Measurements from ENCODE around the gene MALRD1.

MALRD1 gene

DNA sequence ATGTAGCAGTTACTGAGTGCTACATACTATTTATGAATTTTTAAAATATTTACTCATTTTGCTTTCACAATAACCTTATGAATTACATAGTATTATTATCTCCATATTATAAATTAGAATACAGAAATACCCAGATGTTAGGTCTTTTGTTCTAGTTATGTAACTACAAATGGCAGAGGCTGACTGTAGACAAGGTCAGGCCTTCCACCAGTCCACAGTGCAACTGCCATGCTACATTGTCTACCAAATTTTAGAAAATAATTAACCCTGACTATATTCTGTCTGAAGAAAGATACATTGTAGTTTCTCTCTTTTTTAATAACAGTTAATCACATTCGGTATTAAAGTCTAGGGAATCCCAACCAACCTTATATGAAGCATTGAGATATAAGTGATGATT, 280.9 kb downstream of the MALRD1 start:
- FAIRE-seq, result no peak
- DNase-seq (ENCODE audit: insufficient read length, low spot score), result no peak

- no peak for FAIRE-seq
- no peak for DNase-seq (ENCODE audit: insufficient read length, low spot score)
Measured at GRCh38 chr10:19332304-19332703, 283.7 kb downstream of the MALRD1 start.

DNA sequence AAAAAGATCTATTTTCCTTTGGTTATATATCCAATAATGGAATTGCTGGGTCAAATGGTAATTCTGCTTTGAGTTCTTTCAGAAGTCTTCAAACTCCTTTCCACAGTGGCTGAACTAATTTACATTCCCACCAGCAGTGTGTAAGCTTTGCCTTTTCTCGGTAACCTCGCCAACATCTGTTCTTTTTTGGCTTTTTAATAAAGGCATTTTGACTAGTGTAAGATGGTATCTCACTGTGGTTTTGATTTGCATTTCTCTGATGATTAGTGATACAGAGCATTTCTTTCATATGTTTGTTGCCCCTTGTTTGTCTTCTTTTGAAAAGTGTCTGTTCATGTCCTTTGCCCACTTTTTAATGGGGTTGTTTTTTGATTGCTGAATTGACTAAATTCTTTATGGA, 285.0 kb downstream of the MALRD1 start:
- FAIRE-seq (no peak), DNase-seq (ENCODE audit: insufficient read length, low spot score) (no peak)

GRCh38 chr10:19347621-19348020, 299.0 kb downstream of the MALRD1 start:
- DNase-seq (ENCODE audit: insufficient read length, low spot score), result no peak
- no peak for FAIRE-seq

- no peak for DNase-seq (ENCODE audit: insufficient read length, low spot score)
- FAIRE-seq, result no peak
Measured at GRCh38 chr10:19367176-19367575, 318.6 kb downstream of the MALRD1 start.

DNA sequence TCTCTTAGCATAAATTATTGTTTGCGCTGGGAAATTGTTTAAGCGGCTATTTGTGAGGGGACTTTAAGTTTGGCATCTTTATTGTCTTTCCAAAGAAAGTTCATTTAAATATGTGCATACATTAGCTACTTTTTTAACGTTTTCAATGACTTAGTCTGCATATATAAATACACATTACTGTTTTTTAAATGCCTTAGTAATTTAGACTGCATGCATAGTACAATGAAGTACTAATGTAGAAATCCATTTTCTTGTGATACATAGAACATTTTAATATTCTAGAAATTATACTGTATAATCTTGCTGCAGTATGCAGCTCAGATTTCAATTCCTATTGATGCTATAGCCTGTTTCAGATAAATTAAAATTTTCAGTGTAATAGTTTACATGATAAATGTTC, 325.4 kb downstream of the MALRD1 start:
- DNase-seq (ENCODE audit: insufficient read length, low spot score), result no peak

DNA sequence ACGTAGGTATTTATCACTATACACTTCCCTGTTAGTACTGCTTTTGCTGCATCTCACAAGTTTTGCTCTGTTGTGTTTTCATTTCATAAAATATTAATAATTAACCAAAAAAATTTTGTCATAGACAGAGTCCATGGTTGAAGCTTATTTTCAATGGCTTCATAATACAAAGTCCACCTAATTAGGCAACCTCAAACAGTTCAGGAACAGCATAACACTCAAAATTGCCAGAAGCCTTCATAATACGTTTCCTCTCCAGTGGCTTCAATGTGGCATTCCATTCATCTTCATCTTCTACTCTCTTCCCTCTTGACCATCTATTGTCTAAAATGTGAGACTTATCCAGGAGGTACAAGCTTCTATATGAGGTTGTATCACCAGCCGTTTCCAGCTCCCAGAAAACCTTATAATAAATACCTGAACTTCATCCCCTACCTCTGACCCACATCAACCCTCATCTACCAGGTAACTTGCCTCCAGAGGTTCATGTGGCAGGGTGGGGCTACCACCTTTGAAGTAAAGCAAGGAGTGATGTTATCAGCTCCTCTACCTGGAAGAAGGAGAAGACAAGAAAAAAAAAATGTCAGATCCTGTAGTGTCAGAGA, 337.3 kb downstream of the MALRD1 start:
- FAIRE-seq (no peak), DNase-seq (ENCODE audit: insufficient read length, low spot score) (no peak)

More for the DNA sequence above, 325.4 kb downstream of the MALRD1 start:
- no peak for FAIRE-seq

DNA sequence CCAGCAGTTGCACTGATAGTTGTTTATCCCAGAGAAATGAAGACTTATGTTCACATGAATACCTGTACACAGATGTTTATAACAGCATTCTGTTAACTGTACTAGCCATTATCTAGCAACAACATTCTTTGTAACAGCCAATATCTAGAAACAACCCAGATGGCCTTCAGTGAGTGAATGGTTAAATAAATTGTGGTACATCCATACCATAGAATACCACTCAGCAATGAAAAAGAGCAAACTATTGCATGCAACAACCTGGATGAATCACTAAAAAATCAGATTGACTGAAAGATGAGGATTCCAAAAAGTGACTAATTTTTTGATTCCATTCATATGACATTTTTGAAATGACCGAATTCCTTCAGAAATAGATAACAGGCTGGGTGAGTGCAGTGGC, 360.3 kb downstream of the MALRD1 start:
- no peak for FAIRE-seq
- DNase-seq (ENCODE audit: insufficient read length, low spot score), result no peak

- DNase-seq (ENCODE audit: insufficient read length, low spot score), result no peak
- no peak for FAIRE-seq
Measured at GRCh38 chr10:19411119-19411518, 362.5 kb downstream of the MALRD1 start.

GRCh38 chr10:19412531-19412930, 363.9 kb downstream of the MALRD1 start:
- FAIRE-seq (no peak), DNase-seq (ENCODE audit: insufficient read length, low spot score) (no peak)

GRCh38 chr10:19416164-19416563, 367.6 kb downstream of the MALRD1 start:
- FAIRE-seq (no peak), DNase-seq (ENCODE audit: insufficient read length, low spot score) (no peak)

GRCh38 chr10:19417740-19418139, 369.1 kb downstream of the MALRD1 start:
- FAIRE-seq (no peak), DNase-seq (ENCODE audit: insufficient read length, low spot score) (no peak)

GRCh38 chr10:19421674-19422073, 373.1 kb downstream of the MALRD1 start:
- DNase-seq (ENCODE audit: insufficient read length, low spot score) (no peak), FAIRE-seq (no peak)

DNA sequence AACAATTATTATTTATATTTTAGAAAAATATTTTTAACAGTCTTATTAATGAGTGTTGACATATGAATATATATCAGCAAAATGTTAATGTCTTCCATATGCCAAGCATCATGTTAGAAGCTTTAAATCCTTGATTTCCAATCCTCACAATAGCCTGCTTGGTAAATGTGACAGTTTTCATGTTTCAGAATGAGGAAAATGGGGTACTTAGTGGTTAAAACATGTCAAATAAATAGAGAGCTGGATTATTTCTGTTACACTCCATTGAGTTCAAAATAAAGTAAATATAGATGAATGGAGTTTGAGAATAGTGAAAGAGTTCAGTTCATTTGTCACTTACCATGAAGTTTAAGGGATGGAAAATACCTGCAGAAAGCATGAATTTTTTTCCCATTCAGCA, 377.4 kb downstream of the MALRD1 start:
- no peak for DNase-seq (ENCODE audit: insufficient read length, low spot score)
- FAIRE-seq, result no peak

GRCh38 chr10:19431622-19432351, 383.2 kb downstream of the MALRD1 start:
- DNase-seq (ENCODE audit: insufficient read length, low spot score) (no peak), FAIRE-seq (no peak)

DNA sequence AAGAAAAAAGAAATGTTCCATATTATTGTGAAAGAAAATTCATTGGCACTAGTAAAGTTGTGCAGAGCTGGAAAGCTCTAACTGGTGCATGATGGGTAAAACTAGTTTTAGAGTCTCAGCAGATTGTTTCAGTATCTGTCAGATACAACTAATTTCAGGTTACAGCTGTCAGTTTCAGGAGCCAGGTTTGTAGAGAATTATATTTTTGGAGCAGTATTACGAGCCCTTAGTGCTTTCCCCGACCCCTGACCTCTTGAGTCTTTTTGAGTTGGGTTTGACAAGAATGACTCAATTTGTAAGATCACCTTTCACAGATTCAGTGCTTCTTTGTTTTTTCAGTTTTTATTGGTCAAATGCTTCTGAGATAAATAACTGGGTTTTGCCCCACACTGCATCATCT, 401.3 kb downstream of the MALRD1 start:
- no peak for DNase-seq (ENCODE audit: insufficient read length, low spot score)
- FAIRE-seq, result no peak

DNA sequence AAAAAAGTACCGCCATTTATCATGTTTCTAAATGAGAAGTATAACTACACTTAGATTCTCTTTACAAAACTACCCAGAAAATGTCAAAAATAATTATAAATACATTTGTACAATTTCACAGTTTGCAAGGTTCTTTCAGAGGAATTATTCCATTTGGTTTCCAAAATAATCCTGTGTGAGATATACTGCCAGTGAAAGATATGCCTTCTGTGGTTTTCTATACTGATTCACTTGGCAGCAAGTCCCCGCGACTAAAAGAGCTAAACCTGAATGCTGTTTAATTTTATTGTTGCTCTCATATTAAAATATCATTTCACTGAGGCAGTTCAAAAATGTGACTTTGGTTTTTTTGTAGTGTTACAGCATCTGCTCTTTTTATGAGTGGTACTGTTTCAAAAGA, 402.8 kb downstream of the MALRD1 start:
- DNase-seq (ENCODE audit: insufficient read length, low spot score) (no peak), FAIRE-seq (no peak)

- DNase-seq (ENCODE audit: insufficient read length, low spot score) (no peak), FAIRE-seq (no peak)
Measured at GRCh38 chr10:19451937-19452336, 403.3 kb downstream of the MALRD1 start.

DNA sequence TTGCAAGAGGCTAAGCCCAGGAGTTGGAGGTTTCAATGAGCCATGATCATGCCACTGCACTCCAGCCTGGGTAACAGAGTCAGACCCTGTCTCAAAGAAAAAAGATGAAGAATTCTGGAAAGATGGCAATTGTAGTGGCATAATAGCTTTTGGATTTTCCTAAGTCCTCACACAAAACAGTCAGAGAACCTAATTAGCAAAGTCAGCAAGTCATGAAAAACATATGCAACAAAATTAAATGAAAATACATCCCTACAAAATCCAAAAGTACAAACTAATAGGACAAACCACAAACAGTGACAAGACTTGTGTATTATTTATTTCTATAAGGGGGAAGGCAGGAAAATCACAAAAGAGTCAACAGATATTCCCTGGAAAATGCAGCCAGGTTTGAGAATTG, 405.4 kb downstream of the MALRD1 start:
- FAIRE-seq (no peak), DNase-seq (ENCODE audit: insufficient read length, low spot score) (no peak)

GRCh38 chr10:19461588-19461987, 413.0 kb downstream of the MALRD1 start:
- FAIRE-seq, result no peak

DNA sequence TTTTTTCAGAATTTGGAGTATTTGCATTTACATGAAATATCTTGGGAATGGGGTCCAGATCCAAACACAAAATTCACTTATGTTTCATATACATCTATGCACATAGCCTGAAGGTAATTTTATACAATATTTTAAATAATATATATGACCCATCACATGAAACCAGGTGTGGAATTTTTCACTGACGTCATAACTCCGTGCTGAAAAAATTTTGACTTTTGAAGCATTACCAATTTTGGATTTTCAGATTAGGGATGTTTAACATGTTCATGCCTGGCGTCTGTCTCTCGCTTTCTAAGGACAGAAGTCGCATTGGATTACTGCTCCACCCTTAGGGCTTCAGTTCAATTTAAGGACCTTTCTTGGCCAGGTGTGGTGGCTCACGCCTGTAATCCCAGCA, 418.1 kb downstream of the MALRD1 start:
- no peak for DNase-seq (ENCODE audit: insufficient read length, low spot score)
- FAIRE-seq, result no peak

More at GRCh38 chr10:19461588-19461987, 413.0 kb downstream of the MALRD1 start:
- no peak for DNase-seq (ENCODE audit: insufficient read length, low spot score)

DNA sequence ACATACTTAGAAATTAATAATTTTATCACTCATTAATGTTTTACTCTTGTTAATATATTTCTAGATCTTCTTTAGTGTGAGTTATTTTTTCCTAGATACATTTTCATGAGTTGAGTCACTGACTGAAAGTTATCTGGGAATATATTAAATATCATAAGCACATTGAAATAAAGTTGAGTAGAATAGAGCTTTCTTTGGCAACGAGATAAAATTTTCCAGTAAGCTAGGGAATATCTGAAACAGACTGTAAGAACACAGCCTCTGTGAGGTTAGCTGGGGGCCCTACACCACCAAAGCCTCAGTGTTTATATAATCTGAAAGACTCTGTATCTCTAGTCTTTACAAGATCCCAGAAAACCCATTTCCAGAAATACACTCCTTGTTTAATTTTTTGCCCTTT, 419.8 kb downstream of the MALRD1 start:
- no peak for FAIRE-seq
- DNase-seq (ENCODE audit: insufficient read length, low spot score), result no peak

DNA sequence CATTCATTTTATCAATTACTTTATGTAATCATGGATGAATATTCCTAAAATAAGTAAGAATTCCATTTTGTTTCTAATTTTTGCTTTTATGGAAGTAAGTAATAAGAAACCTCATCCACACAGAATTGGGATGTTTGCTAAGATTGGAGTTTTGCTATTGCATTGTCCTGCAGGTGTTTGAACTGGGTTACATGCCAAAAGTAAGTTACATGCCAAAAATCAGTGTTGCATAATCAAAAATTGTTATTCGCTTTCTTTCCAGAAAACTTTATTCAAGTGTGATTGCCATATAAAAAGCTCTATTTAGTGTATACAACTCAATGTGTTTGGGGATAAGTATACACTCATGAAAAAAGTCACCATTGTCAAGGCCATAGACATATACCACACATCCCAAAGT, 420.9 kb downstream of the MALRD1 start:
- FAIRE-seq (no peak), DNase-seq (ENCODE audit: insufficient read length, low spot score) (no peak)

All from GM19239 (cell line).